HepG2 (cell line): ENCODE data around the gene E2F1. TPM values are rescaled to one million over a fixed set of nuclear protein-coding genes. Genes with fewer than 3 reads are reported as not detected.

ENCODE experiments used
- AKNA ChIP-seq: sonication (generic); formaldehyde crosslinking; IDR thresholded peaks from 2 replicates; pipeline ENCODE4 v1.4.0; 2020; ENCODE audit warnings: missing genetic modification reagents, borderline replicate concordance
- ATF5 ChIP-seq: sonication (generic); formaldehyde crosslinking; IDR thresholded peaks from 2 replicates; pipeline ENCODE4 v1.4.0; 2020; ENCODE audit warnings: mild to moderate bottlenecking, low read depth, missing genetic modification reagents
- ATF7 ChIP-seq, 2 experiments: fragments of 450-650 bp in 1 of 2; sonication (generic) in 1 of 2; formaldehyde crosslinking in 1 of 2; IDR thresholded peaks; 2 replicates each; pipeline versions ENCODE4 v1.4.0 to v1.6.1; 2016 to 2020; ENCODE audit warnings: antibody characterized with exemption in 1 of 2, mild to moderate bottlenecking in 1 of 2, missing genetic modification reagents in 1 of 2
- BCLAF1 ChIP-seq: fragments of 450-650 bp; IDR thresholded peaks from 2 replicates; pipeline ENCODE4 v1.6.1; 2017; ENCODE audit warnings: mild to moderate bottlenecking
- CBFB ChIP-seq: sonication (generic); formaldehyde crosslinking; IDR thresholded peaks from 2 replicates; pipeline ENCODE4 v1.4.0; 2020; ENCODE audit warnings: missing genetic modification reagents
- HNF4A ChIP-seq: sonication (generic); formaldehyde crosslinking; IDR thresholded peaks from 2 replicates; pipeline ENCODE4 v1.4.0; 2020; ENCODE audit warnings: missing genetic modification reagents
- PAX8 ChIP-seq: sonication (generic); formaldehyde crosslinking; IDR thresholded peaks from 2 replicates; pipeline ENCODE4 v1.8.0; 2022; ENCODE audit warnings: mild to moderate bottlenecking, missing genetic modification reagents, borderline replicate concordance
- POLR2AphosphoS5 ChIP-seq: IDR thresholded peaks from 2 replicates; pipeline ENCODE4 v1.6.1; 2012; ENCODE audit warnings: low read depth, low read length
- SAFB2 ChIP-seq: sonication (generic); formaldehyde crosslinking; IDR thresholded peaks from 2 replicates; pipeline ENCODE4 v1.5.1; 2020; ENCODE audit warnings: missing genetic modification reagents, low read depth, mild to moderate bottlenecking, borderline replicate concordance
- TFAP4 ChIP-seq: sonication (generic); IDR thresholded peaks from 2 replicates; pipeline ENCODE4 v1.6.1; 2016; ENCODE audit warnings: low read depth, borderline replicate concordance
- ZNF331 ChIP-seq: sonication (generic); formaldehyde crosslinking; IDR thresholded peaks from 2 replicates; pipeline ENCODE4 v1.4.0; 2020; ENCODE audit warnings: missing genetic modification reagents
- ZNF547 ChIP-seq: sonication (generic); formaldehyde crosslinking; IDR thresholded peaks from 2 replicates; pipeline ENCODE4 v1.5.1; 2020; ENCODE audit warnings: mild to moderate bottlenecking, missing genetic modification reagents
- ZNF615 ChIP-seq: sonication (generic); formaldehyde crosslinking; IDR thresholded peaks from 2 replicates; pipeline ENCODE4 v1.5.0; 2020; ENCODE audit warnings: mild to moderate bottlenecking, missing genetic modification reagents, borderline replicate concordance
- ZNF75D ChIP-seq: sonication (generic); formaldehyde crosslinking; IDR thresholded peaks from 2 replicates; pipeline ENCODE4 v1.8.1; 2023; ENCODE audit warnings: missing genetic modification reagents, mild to moderate bottlenecking, borderline replicate concordance
- ZNF775 ChIP-seq: sonication (generic); formaldehyde crosslinking; IDR thresholded peaks from 2 replicates; pipeline ENCODE4 v1.4.0; 2020; ENCODE audit warnings: missing genetic modification reagents, mild to moderate bottlenecking, moderate library complexity, borderline replicate concordance
- ZNF782 ChIP-seq: sonication (generic); formaldehyde crosslinking; IDR thresholded peaks from 2 replicates; pipeline ENCODE4 v1.4.0; 2020; ENCODE audit warnings: missing genetic modification reagents, mild to moderate bottlenecking, borderline replicate concordance
- polyA plus RNA-seq, 8 experiments: library from polyadenylated mRNA; depleted of rRNA in 3 of 8; stranded (reverse) in 7 of 8; unstranded in 1 of 8; fragments of >200 nt; fragmentation: Illumina TruSeq in 4 of 8; extraction: Trizol in 4 of 8; gene quantifications; 2 replicates each; pipeline versions ENCODE4 v1.2.1 to v1.2.3, GENCODE V29; 2011 to 2016; ENCODE audit warnings: low read depth in 4 of 8, missing spikeins in 1 of 8, mixed read lengths in 1 of 8; ENCODE audit not compliant: insufficient read depth in 1 of 8
- total RNA-seq, 5 experiments: library from RNA; depleted of rRNA; stranded (reverse); fragments of >200 nt; fragmentation: Illumina TruSeq; extraction: Trizol; gene quantifications; 2 replicates each; pipeline ENCODE4 v1.2.3, GENCODE V29; 2016; ENCODE audit warnings: low read depth in 1 of 5
- TF ChIP-seq, protein P1 (sequence below): sonication (generic); formaldehyde crosslinking; IDR thresholded peaks from 2 replicates; pipeline ENCODE4 v1.8.1; 2023; ENCODE audit warnings: mild to moderate bottlenecking, inconsistent platforms, moderate library complexity, missing genetic modification reagents, borderline replicate concordance

E2F1 gene
- total and polyA plus RNA-seq, 2 of the 13 experiments (the other 11 are each of a cell fraction or from before 2014, with no cell fraction given) = 25.5 to 39.4 TPM

GRCh38 chr20:33688938-33689424, 2.8 kb upstream of the E2F1 start (continued):
- TF ChIP-seq BCLAF1 = no peak
- no peak for TF ChIP-seq ATF5
- no peak for TF ChIP-seq PAX8
- no peak for TF ChIP-seq ZNF547 (CRISPR knock-in tag)
- TF ChIP-seq ZNF782 (CRISPR knock-in tag) = no peak
- TF ChIP-seq TFAP4 = peak; percentile 31; the same call in 1 of the 2 replicates
- TF ChIP-seq ZNF75D (CRISPR knock-in tag) = no peak
- peak; percentile 49; the same call in 1 of the 2 replicates for TF ChIP-seq CBFB
- peak; percentile 57 for TF ChIP-seq ZNF331 (CRISPR knock-in tag)
- TF ChIP-seq ZNF615 = no peak
- TF ChIP-seq, protein P1, sequence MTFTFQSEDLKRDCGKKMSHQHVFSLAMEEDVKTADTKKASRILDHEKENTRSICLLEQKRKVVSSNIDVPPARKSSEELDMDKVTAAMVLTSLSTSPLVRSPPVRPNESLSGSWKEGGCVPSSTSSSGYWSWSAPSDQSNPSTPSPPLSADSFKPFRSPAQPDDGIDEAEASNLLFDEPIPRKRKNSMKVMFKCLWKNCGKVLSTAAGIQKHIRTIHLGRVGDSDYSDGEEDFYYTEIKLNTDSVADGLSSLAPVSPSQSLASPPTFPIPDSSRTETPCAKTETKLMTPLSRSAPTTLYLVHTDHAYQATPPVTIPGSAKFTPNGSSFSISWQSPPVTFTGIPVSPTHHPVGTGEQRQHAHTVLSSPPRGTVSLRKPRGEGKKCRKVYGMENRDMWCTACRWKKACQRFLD (CRISPR knock-in tag) = no peak
- no peak for TF ChIP-seq SAFB2 (CRISPR knock-in tag)
- TF ChIP-seq AKNA (CRISPR knock-in tag) = no peak
- TF ChIP-seq HNF4A (CRISPR knock-in tag) = peak; percentile 73
- no peak for TF ChIP-seq ATF7 (IDR thresholded peaks at IDR 0.05)
- no peak for TF ChIP-seq ATF7 (CRISPR knock-in tag; IDR thresholded peaks at IDR 0.05)
- no peak for TF ChIP-seq POLR2AphosphoS5
- TF ChIP-seq ZNF775 (CRISPR knock-in tag) = no peak
